Measurements from ENCODE around the gene FAM50A. TPM values are rescaled to one million over a fixed set of nuclear protein-coding genes. Genes with fewer than 3 reads are reported as not detected.

FAM50A gene
- total RNA-seq, 1 donor from 2014 or later: 80.0 TPM

DNA sequence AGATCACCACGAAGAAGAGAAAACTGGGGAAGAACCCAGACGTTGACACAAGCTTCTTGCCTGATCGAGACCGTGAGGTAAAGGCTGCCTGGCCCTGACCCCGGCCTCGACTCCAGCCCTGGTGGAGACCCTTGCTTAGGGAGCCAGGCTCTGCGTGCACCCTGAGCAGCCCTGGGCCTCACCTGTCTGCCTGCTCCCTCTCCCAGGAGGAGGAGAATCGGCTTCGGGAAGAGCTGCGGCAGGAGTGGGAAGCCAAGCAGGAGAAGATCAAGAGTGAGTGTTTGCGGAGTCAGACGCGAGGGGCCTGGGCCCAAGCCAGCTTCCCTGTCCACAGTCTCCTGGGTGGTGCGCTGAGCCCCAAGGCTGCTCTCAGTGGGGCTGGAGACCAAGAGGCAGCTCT, 4.5 kb downstream of the FAM50A start:
- DNase-seq (ENCODE audit: low read depth): no peak
- H3K36me3 ChIP-seq (ENCODE audit: control insufficient read depth, insufficient read depth, low read length): no peaks in the 10 kb centered on the region
- H3K4me3 ChIP-seq (ENCODE audit: low read depth, low read length): no peak overlapping the region
- no peaks in the 10 kb centered on the region for H3K27me3 ChIP-seq (ENCODE audit: control insufficient read depth, insufficient read depth, low read length)
- TF ChIP-seq, protein P1, sequence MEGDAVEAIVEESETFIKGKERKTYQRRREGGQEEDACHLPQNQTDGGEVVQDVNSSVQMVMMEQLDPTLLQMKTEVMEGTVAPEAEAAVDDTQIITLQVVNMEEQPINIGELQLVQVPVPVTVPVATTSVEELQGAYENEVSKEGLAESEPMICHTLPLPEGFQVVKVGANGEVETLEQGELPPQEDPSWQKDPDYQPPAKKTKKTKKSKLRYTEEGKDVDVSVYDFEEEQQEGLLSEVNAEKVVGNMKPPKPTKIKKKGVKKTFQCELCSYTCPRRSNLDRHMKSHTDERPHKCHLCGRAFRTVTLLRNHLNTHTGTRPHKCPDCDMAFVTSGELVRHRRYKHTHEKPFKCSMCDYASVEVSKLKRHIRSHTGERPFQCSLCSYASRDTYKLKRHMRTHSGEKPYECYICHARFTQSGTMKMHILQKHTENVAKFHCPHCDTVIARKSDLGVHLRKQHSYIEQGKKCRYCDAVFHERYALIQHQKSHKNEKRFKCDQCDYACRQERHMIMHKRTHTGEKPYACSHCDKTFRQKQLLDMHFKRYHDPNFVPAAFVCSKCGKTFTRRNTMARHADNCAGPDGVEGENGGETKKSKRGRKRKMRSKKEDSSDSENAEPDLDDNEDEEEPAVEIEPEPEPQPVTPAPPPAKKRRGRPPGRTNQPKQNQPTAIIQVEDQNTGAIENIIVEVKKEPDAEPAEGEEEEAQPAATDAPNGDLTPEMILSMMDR (IDR thresholded peaks at IDR 0.05; ENCODE audit: insufficient read depth, low read length, poor library complexity, severe bottlenecking): no peak

DNA sequence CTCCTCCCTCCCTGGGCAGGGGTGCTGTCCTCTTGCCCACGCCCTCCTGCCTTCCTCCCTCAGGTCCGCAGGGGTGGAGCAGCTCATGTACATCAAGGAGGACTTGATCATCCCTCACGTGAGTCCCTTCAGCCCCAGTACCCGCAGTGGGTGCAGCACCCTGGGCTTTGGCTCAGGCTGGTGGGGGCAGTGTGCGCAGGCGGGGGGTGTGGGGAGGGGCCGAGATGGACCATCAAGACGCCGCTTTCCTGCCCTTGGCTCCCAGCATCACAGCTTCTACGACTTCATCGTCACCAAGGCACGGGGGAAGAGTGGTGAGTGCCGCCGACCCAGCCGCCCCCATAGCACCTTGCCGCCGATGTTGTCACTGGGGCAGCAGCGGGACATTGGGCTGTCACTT, 5.7 kb downstream of the FAM50A start:
- TF ChIP-seq, protein P1 (IDR thresholded peaks at IDR 0.05; ENCODE audit: insufficient read depth, low read length, poor library complexity, severe bottlenecking): no peak
- no peak overlapping the region for H3K4me3 ChIP-seq (ENCODE audit: low read depth, low read length)
- H3K36me3 ChIP-seq (ENCODE audit: control insufficient read depth, insufficient read depth, low read length): no peaks in the 10 kb centered on the region
- DNase-seq (ENCODE audit: low read depth): no peak
- no peaks in the 10 kb centered on the region for H3K27me3 ChIP-seq (ENCODE audit: control insufficient read depth, insufficient read depth, low read length)

DNA sequence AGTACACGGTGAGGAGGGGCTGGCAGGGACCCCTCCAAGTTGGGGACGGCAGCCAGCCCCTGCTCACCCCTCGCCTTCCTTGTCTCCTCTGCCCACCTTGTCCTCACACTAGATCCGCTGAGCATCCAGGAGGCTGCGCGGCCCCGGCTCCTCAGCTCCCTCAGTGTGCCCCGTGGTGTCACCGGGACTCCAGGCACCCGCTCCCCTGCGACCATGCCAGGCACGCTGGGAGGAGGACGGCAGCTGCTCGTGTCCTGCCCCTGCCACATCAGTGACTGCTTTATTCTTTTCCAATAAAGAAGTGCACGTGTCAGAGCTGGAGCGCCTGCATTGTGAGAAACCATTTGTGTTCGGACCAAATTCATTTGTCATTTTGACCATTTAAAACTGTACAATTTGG, 6.4 kb downstream of the FAM50A start:
- Histone ChIP-seq H3K27me3 (ENCODE audit: control insufficient read depth, insufficient read depth, low read length) (no peaks in the 10 kb centered on the region), H3K36me3 (ENCODE audit: control insufficient read depth, insufficient read depth, low read length) (no peaks in the 10 kb centered on the region), H3K4me3 (ENCODE audit: low read depth, low read length) (no peak overlapping the region)
- DNase-seq (ENCODE audit: low read depth): no peak
- TF ChIP-seq, protein P1 (IDR thresholded peaks at IDR 0.05; ENCODE audit: insufficient read depth, low read length, poor library complexity, severe bottlenecking): no peak

DNA sequence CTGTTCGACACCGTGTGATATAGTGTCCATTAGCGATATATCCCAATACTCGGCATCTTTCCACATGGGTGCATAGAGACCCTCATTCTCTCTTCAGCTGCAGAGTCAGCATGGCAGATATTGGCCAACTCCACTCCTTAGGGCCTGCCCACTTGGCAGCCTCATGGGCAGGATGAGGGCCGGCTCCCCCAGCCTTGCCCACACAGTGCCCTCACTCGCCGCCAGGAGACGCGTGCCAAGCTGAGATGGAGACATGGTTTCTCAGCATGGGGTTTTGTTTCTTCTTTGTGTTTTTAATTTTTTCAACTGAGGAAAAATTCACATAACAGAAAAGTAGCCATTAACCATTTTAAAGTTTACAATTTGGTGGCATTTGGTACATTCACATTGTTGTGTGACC, 8.9 kb downstream of the FAM50A start:
- Histone ChIP-seq H3K27me3 (ENCODE audit: control insufficient read depth, insufficient read depth, low read length) (no peaks in the 10 kb centered on the region), H3K36me3 (ENCODE audit: control insufficient read depth, insufficient read depth, low read length) (no peaks in the 10 kb centered on the region), H3K4me3 (ENCODE audit: low read depth, low read length) (no peak overlapping the region)
- no peak for DNase-seq (ENCODE audit: low read depth)
- TF ChIP-seq, protein P1 (IDR thresholded peaks at IDR 0.05; ENCODE audit: insufficient read depth, low read length, poor library complexity, severe bottlenecking): no peak

DNA sequence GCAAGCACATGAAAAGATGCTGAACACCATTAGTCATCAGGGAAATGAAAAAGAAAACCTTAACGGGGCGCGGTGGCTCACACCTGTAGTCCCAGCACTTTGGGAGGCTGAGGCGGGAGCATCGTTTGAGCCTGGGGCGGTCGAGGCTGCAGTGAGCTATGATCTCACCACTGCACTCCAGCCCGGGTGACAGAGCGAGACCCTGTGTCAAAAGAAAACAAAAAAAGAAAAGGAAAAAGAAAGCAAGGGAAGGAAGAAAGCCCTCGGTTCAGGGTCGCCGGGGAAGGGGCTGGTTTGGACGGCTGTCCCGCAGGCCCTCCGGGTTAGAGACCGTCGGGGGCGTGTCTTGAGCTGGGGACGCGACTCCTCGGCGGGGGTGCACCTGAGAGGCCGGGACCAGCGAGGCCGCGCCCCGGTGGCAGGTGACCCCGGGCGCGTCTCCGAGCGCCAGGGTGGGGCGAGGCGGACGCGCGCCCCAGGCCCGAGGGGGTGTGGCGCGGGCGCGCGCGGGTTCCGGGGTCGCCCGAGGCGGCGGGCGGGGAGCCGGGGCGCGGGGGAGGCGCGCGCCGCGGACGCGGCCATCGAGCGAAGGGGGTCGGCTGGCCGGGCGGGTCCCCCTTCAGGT, 13.7 kb downstream of the FAM50A start:
- DNase-seq (ENCODE audit: low read depth): no peak
- Histone ChIP-seq H3K36me3 (ENCODE audit: control insufficient read depth, insufficient read depth, low read length) (no peaks in the 10 kb centered on the region), H3K4me3 (ENCODE audit: low read depth, low read length) (peak overlapping the region; percentile 70), H3K27me3 (ENCODE audit: control insufficient read depth, insufficient read depth, low read length) (no peaks in the 10 kb centered on the region)
- TF ChIP-seq, protein P1 (IDR thresholded peaks at IDR 0.05; ENCODE audit: insufficient read depth, low read length, poor library complexity, severe bottlenecking): no peak

Data from kidney epithelial cell (primary cell).